ENCODE results near the gene ZCCHC2. TPM values are rescaled to one million over a fixed set of nuclear protein-coding genes. Genes with fewer than 3 reads are reported as not detected.

Gene ZCCHC2
- total and polyA plus RNA-seq, 9 of the 15 experiments (the other 6 are each of a cell fraction or from before 2014, with no cell fraction given): 1.0 to 9.2 (median 6.0) TPM

DNA sequence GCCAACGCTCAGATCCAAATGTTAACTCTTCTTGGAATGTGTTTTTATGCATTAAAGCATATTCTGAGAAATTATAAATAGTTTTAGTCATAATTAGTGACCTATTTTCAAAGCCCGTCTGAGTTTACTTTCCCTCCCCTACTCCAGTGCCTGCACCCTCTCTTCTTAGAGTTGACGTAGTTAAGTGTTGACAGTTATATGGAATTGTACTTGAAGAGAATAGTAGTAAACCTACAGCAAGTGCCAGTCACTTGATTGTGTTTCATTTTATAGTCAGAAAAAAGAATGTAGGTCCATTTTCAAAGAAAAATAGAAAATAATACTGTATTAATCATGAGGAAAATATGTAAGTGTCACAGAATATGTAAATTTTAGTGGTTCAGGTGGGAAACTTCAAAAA is 41.2 kb downstream of the ZCCHC2 start (continued):
- no peak for TF ChIP-seq ATF2 (CRISPR knock-in tag; IDR thresholded peaks at IDR 0.05)
- no peak for TF ChIP-seq ZNF174 (CRISPR knock-in tag; IDR thresholded peaks at IDR 0.05)
- TF ChIP-seq, protein P1, sequence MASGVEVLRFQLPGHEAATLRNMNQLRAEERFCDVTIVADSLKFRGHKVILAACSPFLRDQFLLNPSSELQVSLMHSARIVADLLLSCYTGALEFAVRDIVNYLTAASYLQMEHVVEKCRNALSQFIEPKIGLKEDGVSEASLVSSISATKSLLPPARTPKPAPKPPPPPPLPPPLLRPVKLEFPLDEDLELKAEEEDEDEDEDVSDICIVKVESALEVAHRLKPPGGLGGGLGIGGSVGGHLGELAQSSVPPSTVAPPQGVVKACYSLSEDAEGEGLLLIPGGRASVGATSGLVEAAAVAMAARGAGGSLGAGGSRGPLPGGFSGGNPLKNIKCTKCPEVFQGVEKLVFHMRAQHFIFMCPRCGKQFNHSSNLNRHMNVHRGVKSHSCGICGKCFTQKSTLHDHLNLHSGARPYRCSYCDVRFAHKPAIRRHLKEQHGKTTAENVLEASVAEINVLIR (CRISPR knock-in tag; IDR thresholded peaks at IDR 0.05): no peak
- TF ChIP-seq, protein P2, sequence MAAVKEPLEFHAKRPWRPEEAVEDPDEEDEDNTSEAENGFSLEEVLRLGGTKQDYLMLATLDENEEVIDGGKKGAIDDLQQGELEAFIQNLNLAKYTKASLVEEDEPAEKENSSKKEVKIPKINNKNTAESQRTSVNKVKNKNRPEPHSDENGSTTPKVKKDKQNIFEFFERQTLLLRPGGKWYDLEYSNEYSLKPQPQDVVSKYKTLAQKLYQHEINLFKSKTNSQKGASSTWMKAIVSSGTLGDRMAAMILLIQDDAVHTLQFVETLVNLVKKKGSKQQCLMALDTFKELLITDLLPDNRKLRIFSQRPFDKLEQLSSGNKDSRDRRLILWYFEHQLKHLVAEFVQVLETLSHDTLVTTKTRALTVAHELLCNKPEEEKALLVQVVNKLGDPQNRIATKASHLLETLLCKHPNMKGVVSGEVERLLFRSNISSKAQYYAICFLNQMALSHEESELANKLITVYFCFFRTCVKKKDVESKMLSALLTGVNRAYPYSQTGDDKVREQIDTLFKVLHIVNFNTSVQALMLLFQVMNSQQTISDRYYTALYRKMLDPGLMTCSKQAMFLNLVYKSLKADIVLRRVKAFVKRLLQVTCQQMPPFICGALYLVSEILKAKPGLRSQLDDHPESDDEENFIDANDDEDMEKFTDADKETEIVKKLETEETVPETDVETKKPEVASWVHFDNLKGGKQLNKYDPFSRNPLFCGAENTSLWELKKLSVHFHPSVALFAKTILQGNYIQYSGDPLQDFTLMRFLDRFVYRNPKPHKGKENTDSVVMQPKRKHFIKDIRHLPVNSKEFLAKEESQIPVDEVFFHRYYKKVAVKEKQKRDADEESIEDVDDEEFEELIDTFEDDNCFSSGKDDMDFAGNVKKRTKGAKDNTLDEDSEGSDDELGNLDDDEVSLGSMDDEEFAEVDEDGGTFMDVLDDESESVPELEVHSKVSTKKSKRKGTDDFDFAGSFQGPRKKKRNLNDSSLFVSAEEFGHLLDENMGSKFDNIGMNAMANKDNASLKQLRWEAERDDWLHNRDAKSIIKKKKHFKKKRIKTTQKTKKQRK (IDR thresholded peaks at IDR 0.05; ENCODE audit: borderline replicate concordance, low read depth, low read length): no peak
- TF ChIP-seq CCNT2 (IDR thresholded peaks at IDR 0.05; ENCODE audit: borderline replicate concordance, extremely low read depth, insufficient read length, low read depth, low read length): no peak

Measured in K562 (cell line).